Measurements from ENCODE around the gene VTA1.
"Not testable (repeated sequence)": the region's sequence is repeated elsewhere in the genome, so short reads cannot be mapped to it uniquely, and the experiment has no call there.

Gene VTA1, protein sequence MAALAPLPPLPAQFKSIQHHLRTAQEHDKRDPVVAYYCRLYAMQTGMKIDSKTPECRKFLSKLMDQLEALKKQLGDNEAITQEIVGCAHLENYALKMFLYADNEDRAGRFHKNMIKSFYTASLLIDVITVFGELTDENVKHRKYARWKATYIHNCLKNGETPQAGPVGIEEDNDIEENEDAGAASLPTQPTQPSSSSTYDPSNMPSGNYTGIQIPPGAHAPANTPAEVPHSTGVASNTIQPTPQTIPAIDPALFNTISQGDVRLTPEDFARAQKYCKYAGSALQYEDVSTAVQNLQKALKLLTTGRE

DNA sequence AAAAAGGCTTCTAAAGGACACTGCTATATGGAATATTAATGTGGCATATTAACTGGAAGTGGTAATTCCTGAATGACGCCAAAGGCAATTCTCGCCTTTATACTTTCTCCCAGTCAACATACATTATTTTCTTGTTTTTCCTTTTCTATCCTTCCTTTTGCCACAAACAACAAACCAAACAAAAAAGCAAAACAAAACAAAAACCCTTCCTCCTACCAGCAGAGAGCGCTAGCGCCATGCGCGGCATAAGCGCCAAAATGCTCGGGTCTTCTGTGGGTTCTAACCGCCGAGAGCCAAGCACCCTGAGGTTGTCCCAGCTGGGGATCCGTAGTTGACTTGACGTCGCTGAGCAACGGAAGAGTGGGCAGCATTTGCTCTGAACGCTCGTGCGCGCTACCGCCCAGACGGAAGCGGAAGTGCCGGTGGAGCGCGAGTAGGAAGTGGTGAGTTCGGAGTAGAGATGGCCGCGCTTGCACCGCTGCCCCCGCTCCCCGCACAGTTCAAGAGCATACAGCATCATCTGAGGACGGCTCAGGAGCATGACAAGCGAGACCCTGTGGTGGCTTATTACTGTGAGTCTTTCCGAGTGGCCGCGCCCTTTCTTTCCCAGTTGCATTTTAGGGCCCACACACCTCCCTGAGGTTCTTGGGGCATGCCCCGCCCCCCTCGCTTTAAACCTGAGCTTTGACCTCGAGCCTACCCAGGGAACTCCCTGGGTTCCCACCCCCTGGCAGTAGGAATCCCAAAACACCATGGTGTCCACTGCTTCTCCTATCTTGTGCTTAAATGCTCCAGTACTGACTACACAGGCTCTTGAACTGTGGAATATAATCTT, at the start of gene VTA1, which contains the start of gene NMBR:
VTA1 (plus strand) TSS at position 436 of the 835 bp plus-strand sequence; CDS start at position 461, 25 bp downstream.
NMBR (minus strand) TSS at position 295 of the 835 bp plus-strand sequence. CDS start 58,464 bp downstream, outside the sequence.
- peak; percentile 93 to 96 (median 94) for DNase-seq (ENCODE audit: low read depth in 3 of 3)

DNA sequence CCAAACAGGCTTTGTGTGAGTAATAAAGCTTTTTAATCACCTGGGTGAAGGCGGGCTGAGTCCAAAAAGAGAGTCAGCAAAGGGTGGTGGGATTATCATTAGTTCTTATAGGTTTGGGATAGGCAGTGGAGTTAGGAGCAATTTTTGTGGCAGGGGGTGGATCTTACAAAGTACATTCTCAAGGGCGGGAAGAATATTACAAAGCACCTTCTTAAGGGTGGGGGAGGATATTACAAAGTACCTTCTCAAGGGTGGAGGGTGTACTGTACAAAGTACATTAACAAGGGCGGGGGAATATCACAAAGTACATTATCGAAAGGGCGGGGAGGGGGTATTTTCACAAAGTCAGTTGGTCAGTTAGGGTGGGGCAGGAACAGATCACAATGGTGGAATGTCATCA, 42.2 kb upstream of the VTA1 start:
- not testable (repeated sequence) for DNase-seq (ENCODE audit: low read depth in 3 of 3)

DNA sequence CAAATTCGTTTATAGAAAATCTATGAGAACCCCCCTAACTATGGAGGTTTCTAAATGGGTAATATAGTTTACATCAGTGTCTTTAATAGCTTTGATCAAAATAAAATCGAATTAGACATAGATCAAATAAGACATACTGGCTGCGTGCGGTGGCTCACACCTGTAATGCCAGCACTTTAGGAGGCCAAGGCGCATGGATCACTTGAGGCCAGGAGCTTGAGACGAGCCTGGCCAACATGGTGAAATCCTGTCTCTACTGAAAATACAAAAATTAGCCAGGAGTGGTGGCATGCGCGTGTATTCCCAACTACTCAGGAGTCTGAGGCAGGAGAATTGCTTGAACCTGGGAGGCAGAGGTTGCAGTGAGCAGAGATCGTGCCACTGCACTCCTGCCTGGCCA, 36.2 kb upstream of the VTA1 start:
- DNase-seq (ENCODE audit: low read depth in 3 of 3), result not testable (repeated sequence)

DNA sequence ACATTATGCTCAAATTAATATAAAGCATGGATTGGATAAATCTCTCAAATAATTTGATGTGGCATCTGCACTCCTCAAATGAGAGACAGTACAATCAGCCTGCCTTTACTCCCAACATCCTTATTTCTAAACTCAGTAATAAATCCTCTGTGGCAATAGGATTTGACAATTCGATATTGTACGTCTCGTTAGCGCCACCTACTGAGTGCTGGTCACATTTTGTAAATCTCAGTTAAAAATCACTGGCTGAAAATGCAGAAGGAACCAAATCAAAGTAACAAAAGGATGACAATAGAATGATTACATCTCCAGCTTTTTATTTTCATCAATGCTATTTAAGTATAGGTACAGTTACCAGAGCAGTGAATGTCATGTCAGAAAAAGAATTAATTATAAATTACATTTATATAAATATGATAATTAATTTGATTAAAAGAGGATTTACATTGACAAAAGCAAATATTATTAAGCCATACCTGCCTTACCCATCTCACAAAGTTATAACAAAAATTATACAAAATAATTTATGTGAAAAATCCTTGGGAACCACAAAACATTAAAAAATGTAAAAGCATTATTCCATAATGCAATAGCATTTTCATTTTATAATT, 34.5 kb upstream of the VTA1 start:
- DNase-seq (ENCODE audit: low read depth in 3 of 3), result peak; percentile 21 to 63 (median 62)

DNA sequence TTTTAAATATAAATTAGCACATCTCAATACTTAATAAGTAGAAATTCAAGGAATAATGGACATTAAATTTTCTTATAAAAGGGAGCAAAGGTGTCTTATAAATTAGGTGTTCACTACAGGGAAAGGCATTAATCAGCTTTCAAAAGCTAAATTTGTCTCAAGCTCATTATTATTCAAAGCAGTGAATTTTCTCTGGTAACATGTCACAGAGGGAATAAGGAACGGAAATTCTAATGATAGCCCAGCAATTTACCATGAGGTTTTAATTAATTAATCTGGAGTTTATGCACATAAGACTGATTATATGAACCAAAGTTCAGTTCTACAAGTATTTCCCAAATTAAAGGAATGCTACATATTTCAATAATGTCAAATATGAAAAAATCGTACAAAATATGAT, 29.7 kb upstream of the VTA1 start:
- no peak for DNase-seq (ENCODE audit: low read depth in 3 of 3)

DNA sequence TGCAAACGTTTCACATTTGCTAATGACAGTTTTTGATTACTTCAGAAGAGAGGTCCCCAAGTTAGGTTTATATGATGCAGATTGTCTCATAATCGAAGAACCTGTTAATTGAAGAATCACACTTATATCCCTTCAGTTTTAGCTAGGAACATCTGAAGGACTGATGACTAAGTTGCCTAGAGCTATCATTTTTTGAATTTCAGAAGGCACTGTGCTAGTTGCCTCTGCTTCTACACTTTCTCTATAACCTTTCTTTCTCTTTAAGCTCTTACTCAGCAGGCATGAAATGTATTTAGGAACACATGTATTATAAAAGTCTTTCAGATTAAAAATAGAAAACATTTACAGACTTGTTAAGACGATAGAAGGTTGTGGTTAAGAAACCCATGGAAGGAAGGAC, 28.7 kb upstream of the VTA1 start:
- DNase-seq (ENCODE audit: low read depth in 3 of 3), result no peak

DNA sequence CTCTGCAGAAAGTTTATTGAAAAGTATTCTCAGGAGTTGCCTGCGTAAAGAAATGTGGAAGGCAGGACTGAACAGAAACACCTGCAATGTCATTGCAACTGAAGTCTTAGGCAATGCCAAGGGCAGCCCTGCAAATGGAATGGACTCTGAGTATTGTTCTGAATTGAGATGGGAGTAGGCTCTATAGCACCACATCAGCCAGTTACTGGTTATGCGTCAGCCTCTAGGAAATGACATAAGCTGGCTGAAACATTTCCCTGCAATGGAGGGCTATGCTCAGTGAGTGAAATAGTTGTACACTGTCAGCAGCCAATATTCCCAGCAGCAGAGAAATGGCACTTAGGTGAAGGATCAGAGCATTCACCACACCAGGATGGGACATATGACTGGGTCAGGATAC, 28.1 kb upstream of the VTA1 start:
- no peak for DNase-seq (ENCODE audit: low read depth in 3 of 3)

DNA sequence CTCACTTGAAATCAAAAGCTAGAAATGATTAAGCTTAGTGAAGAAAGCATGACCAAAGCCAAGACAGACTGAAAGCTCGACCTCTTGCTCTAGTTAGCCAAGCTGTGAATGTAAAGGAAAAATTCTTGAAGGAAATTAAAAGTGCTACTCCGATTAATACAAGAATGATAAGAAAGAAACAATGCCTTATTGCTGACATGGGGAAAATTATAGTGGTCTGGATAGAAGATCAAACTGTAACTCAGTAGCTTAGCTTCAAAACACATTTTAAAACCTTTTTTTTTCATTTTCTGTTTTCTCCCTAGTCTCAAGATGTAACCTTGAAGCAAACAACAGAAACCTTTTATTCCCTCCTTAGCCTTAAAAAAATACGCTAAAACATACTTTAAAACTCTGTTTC, 25.7 kb upstream of the VTA1 start:
- DNase-seq (ENCODE audit: low read depth in 3 of 3), result no peak

DNA sequence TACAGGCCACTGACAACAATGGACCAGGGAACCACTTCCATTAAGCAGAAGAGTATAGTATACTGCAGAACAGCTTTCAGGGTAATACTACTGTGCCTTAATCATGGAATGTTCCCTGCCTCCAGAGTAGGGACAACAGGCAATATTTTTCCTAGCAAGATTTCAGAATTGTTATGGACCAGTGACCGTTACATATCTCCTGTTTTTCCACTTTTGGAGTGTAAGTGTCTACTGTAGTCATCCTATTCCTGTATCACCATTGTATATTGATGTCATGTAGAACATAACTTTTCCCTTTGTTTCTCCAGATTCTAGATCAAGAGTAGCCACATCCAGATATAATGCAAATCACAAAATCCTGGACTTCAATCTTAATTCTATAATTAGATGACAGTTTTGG, 16.2 kb upstream of the VTA1 start:
- no peak for DNase-seq (ENCODE audit: low read depth in 3 of 3)

DNA sequence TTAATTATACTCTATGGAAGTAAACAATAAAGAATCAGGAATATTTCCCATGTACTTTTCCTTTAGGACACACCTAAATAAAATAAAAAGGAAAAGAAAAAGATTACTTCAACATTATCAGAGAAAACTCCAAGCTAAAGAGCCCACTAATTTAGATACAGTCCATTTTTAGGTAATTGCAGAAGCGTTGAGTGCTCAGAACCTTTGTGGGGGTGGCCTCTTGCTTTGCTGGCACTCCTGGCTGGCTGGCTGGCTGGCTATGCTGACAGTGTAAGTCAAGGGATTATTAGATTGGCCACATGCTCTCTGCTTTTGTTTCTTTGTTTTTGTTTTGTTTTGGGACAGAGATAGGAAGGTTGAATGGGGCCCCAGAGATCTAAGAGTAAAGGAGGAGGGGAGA, 14.4 kb upstream of the VTA1 start, which contains the start of gene GJE1:
GJE1 (plus strand) TSS at position 301 of the 400 bp plus-strand sequence. CDS start 234 bp downstream, outside the sequence.
- DNase-seq (ENCODE audit: low read depth in 3 of 3), result no peak

DNA sequence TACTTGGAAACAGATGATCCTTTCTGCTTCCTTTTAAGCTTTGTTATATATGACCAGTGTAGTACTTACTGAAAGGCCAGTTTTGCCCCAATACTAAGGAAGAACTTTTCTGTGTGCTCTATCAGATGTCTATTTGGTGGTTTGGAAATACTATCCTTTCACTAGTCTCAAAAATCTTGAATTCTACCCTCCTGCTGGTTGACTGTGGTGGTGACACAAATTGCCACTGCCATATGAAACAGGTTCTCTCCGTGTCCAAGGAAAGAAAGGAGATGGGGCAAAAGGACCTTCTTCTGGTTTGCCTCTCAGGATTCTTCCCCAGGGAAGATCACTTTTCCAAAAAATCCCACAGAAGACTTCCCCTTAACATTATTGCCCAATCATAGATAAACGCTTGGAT, 8.2 kb upstream of the VTA1 start:
- DNase-seq (ENCODE audit: low read depth in 3 of 3), result no peak

DNA sequence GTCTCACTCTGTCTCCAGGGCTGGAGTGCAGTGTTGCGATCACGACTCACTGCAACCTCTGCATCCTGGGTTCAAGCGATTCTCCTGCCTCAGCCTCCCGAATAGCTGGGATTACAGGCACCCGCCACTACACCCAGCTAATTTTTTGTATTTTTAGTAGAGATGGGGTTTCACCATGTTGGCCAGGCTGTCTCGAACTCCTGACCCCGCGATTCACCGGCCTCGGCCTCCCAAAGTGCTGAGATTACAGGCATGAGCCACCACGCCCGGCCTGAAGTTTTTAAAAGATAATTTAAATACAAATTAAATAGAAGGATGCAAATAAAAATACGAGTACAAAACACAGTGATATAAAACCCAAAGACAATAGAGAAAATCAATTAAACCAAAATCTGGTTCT, 5.5 kb upstream of the VTA1 start:
- DNase-seq (ENCODE audit: low read depth in 3 of 3), result not testable (repeated sequence)

DNA sequence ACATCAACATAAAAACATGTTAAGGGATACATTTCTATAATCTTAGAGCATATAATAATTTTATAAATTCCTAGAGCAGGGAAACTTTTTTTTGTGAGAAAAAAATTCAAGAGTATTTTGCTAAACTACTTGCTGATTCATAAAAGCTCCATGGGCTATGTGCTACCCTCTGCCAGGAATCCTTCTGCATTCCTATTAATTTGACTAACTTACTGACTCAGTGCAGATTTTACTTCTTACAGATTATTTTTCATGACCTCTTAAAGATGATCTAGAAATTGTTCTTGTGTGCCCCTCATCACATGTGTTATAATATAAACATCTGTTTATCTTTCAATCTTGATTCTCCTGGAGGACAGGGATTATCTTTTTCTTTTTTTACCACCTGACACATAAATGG, 5.7 kb downstream of the VTA1 start:
- no peak for DNase-seq (ENCODE audit: low read depth in 3 of 3)

DNA sequence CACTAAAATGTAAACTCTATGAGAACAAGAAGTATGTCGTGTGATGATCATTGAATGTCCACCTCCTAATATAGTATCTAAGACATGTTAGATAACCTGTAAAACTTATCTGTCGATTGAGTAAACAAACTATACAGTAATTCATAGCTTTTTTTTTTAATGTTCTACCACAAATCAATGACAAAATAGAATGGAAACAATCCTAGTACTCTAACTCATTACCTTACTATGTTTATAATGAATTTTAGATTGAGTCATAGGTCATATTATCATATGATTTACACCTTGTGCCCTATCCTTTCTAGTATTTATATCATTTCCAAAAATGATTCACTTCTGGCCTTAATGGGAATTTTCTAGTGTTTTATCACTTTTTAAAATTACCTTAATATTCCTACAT, 6.1 kb downstream of the VTA1 start:
- DNase-seq (ENCODE audit: low read depth in 3 of 3), result no peak

DNA sequence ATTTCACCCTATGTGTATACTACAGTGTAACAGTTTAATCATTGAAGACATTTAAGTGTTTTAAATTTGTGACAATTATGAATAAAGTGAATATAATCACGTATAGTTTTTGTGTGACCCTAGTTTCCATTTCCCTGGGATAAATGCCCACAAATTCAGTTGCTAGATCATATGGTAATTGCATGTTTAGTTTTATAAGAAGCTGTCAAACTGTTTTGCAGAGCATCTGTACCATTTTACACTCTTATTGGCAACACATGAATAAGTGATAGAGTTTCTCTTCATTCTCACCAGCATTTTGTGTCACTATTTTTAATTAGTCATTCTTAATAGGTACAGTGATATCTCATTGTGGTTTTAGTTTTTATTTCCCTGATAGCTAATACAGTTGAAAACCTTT, 7.3 kb downstream of the VTA1 start:
- DNase-seq (ENCODE audit: low read depth in 3 of 3), result no peak

DNA sequence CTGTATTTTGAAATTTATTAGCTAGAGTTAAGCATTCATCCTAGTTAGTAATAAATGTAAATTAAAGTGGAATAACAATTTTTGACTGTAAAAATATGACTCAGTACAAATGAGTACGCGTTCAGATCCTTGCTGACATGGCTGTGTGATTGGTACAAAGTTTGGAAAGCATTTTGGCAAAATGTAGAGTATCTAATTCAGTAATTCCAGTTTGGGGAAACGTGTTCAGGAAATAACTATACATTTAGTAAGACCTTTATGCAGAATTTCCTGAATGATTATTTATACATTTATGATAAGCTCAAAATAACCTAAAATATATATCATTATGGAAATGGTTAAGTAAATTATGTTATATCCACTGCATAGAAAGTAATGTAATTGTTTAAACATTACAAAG, 8.0 kb downstream of the VTA1 start:
- no peak for DNase-seq (ENCODE audit: low read depth in 3 of 3)

DNA sequence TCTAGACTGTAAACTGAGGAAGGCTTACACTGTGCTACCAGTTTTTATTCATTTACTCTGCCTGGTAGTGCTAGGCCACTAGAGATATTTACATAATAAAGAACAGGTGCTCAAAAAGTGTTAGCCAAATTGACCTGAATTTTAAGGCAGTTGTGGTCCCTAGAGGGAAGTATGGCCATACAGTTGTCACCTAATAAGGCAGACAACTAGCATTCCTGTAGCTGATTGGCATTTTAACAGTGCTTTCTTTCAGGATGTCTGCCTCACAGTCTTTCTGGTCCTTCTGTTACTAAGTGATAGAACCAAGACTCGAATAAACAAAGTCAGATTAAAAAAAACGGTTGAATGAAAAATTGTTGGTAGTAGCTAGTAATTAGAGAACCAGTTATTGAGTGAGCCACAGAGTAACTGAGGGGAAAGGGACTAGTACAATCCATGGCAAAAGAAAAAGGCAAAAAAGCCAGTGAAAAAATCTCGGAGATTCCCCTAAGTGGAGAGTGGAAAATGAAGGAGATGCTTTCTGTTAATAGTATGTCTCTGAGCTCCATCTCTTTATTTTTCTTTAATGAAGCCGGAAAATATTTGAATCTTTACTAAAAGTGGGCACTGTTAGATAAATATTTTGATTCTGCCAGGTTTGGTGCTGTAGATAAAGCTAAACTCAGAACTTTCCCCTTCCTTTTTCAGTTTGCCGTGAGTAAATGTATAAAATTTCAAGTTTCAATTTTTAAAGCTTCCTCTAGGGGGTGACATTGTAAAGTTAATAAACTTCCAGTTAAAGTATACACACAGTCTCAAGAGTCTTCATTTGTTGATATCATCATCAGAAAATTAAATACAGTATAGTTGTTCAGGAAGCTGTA, 9.1 kb downstream of the VTA1 start:
- no peak for DNase-seq (ENCODE audit: low read depth in 3 of 3)

DNA sequence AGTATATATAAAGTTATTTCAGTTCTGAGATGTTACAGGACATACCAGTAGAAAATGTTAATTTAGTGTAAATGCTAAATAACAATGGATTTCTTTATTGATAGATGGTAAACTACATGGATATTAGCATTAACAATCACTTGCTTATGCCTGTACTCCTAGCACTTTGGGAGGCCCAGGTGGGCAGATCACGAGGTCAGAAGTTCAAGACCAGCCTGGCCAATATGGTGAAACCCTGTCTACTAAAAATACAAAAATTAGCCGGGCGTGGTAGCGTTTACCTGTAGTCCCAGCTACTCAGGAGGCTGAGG, 9.7 kb downstream of the VTA1 start:
- not testable (repeated sequence) for DNase-seq (ENCODE audit: low read depth in 3 of 3)

DNA sequence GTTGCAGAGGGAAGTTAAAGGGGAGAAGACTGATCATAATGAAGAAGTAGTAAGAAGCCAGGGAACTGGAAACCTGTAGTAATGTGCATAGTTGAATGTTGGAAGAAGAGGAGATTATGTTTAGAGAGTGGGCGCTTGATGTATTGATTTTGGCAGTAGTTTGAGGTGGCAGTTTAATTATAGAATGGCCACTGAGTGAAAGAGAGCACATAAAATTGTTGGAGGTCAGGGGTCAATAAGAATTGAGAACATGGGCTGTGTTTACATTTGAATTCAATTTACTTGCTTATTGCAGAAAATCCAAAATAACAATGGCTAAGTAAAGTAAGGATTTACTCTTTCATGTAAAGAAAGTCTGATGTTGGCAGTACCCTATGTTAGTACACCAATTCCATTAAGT, 15.7 kb downstream of the VTA1 start:
- no peak for DNase-seq (ENCODE audit: low read depth in 3 of 3)

DNA sequence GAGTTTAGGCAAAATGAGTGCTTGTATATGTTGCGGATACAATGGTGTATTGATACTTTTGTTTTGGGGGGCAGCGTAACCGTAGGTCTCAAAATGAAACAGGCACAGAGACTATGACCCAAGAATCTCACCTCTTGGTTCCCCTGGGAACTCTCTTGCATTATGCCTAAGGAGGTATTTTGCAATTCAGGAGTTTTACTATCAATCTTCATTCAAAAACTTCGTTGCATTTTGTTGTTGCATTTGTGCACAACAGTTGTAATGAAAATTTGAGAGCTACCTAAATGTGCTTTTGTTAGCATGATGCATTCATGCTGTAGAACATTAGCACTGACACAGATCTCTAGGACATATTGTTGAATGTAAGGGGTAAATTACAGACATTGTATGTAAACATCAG, 18.2 kb downstream of the VTA1 start:
- DNase-seq (ENCODE audit: low read depth in 3 of 3), result no peak

DNA sequence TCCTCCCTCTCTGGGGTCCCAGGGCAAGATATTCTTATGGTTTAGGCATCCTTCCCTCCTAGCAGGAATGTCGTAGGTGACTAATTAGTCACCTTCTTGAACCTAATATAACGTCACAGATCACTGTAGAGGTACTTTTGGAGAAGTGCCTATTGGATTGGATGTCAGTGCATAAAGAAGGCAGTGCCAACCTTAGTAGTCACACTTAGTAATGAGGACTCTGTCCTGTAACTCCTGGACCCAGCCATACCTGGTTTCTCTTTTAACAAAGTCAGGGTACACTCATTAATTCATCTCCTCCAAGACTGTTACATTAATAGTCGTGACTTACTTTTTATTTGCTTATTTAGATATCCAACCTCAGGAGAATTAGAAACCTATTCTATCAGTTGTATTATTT, 20.0 kb downstream of the VTA1 start:
- DNase-seq (ENCODE audit: low read depth in 3 of 3), result no peak

DNA sequence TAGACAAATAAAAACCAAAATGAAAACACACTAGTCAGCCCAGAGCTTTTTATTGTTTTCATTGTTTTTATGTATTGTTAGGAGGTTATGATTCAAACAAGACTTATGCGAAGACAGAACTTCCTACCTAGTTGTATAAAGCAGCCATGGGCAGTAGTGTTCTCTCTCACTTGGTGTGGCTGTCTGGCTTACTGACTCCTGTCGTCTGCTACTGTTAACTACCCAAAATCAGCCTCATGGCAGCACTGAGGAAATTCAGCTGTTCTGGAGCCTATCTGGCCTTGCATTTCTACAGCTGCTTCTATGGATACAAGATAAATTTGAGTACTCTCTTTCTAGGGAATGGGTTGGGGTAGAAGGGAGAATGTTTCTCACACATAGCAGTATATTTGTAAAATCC, 20.4 kb downstream of the VTA1 start:
- no peak for DNase-seq (ENCODE audit: low read depth in 3 of 3)

Measured in stimulated activated CD4-positive, alpha-beta T cell treated with anti-CD3 and anti-CD28 coated beads, TNF-alpha, amount 100 ng/mL, for 24 hours (primary cell).